ENCODE results near the gene DDX47.
"Not testable (repeated sequence)": the region's sequence is repeated elsewhere in the genome, so short reads cannot be mapped to it uniquely, and the experiment has no call there.

DDX47 gene

GRCh38 chr12:12796928-12797793, 16.0 kb upstream of the DDX47 start:
- DNase-seq (ENCODE audit: low read depth) = no peak

GRCh38 chr12:12797794-12798152, 15.4 kb upstream of the DDX47 start:
- DNase-seq (ENCODE audit: low read depth) = no peak

- DNase-seq (ENCODE audit: low read depth) = no peak
These were observed 14.7 kb upstream of the DDX47 start for GRCh38 chr12:12798480-12798879.

GRCh38 chr12:12799163-12799920, 13.8 kb upstream of the DDX47 start:
- DNase-seq (ENCODE audit: low read depth) = no peak

- peak; percentile 51 for DNase-seq (ENCODE audit: low read depth)
These were observed 12.6 kb upstream of the DDX47 start for GRCh38 chr12:12800406-12801180.

GRCh38 chr12:12801656-12802055, 11.5 kb upstream of the DDX47 start:
- DNase-seq (ENCODE audit: low read depth) = not testable (repeated sequence)

GRCh38 chr12:12803186-12803585, 10.0 kb upstream of the DDX47 start:
- peak; percentile 77 for DNase-seq (ENCODE audit: low read depth)

GRCh38 chr12:12804011-12804410, 9.1 kb upstream of the DDX47 start:
- peak; percentile 27 for DNase-seq (ENCODE audit: low read depth)

GRCh38 chr12:12804432-12804886, 8.7 kb upstream of the DDX47 start:
- peak; percentile 93 for DNase-seq (ENCODE audit: low read depth)

GRCh38 chr12:12806784-12807516, 6.2 kb upstream of the DDX47 start:
- no peak for DNase-seq (ENCODE audit: low read depth)

GRCh38 chr12:12807517-12807903, 5.6 kb upstream of the DDX47 start:
- not testable (repeated sequence) for DNase-seq (ENCODE audit: low read depth)

GRCh38 chr12:12807970-12808702, 5.0 kb upstream of the DDX47 start:
- peak; percentile 57 for DNase-seq (ENCODE audit: low read depth)

- no peak for DNase-seq (ENCODE audit: low read depth)
These were observed 2.6 kb upstream of the DDX47 start for GRCh38 chr12:12810553-12811021.

- DNase-seq (ENCODE audit: low read depth) = no peak
These were observed 1.8 kb upstream of the DDX47 start for GRCh38 chr12:12811343-12811742.

- no peak for DNase-seq (ENCODE audit: low read depth)
These were observed 972 bp upstream of the DDX47 start for GRCh38 chr12:12812174-12812573.

- no peak for DNase-seq (ENCODE audit: low read depth)
These were observed 477 bp upstream of the DDX47 start for GRCh38 chr12:12812618-12813119.

- no peak for DNase-seq (ENCODE audit: low read depth)
These were observed 4.5 kb downstream of the DDX47 start for GRCh38 chr12:12817616-12818015.

- no peak for DNase-seq (ENCODE audit: low read depth)
These were observed 5.6 kb downstream of the DDX47 start for GRCh38 chr12:12818701-12819100.

- no peak for DNase-seq (ENCODE audit: low read depth)
These were observed 6.1 kb downstream of the DDX47 start for GRCh38 chr12:12819221-12819620.

- DNase-seq (ENCODE audit: low read depth) = peak; percentile 99
These were observed 6.7 kb downstream of the DDX47 start for GRCh38 chr12:12819752-12820311.
